ENCODE results near the gene GALNT17. TPM values are rescaled to one million over a fixed set of nuclear protein-coding genes. Genes with fewer than 3 reads are reported as not detected.

The GALNT17 gene
- total RNA-seq, 1 donor from 2014 or later = 20.2 TPM

- TF ChIP-seq CTCF (conservative IDR thresholded peaks at IDR 0.05) = no peak
- Mint-ChIP-seq H3K4me1 (ENCODE audit: unreplicated experiment) (peaks cover 14% of the 10 kb centered on the region), H3K9me3 (no peaks in the 10 kb centered on the region), H3K27me3 (no peaks in the 10 kb centered on the region), H3K27ac (no peak overlapping the region), H3K4me3 (no peak overlapping the region), H3K36me3 (no peaks in the 10 kb centered on the region)
- DNase-seq (ENCODE audit: extremely low spot score, unreplicated experiment) = no peak
Measured at GRCh38 chr7:71601851-71602250, 469.9 kb downstream of the GALNT17 start.

- H3K9me3 Mint-ChIP-seq = no peaks in the 10 kb centered on the region
- no peak for DNase-seq (ENCODE audit: extremely low spot score, unreplicated experiment)
- no peak for TF ChIP-seq CTCF (conservative IDR thresholded peaks at IDR 0.05)
- no peaks in the 10 kb centered on the region for H3K27me3 Mint-ChIP-seq
- H3K27ac Mint-ChIP-seq = no peak overlapping the region
- no peaks in the 10 kb centered on the region for H3K36me3 Mint-ChIP-seq
- no peak overlapping the region for H3K4me3 Mint-ChIP-seq
- peaks cover 14% of the 10 kb centered on the region for H3K4me1 Mint-ChIP-seq (ENCODE audit: unreplicated experiment)
Measured at GRCh38 chr7:71604818-71605414, 473.0 kb downstream of the GALNT17 start.

GRCh38 chr7:71611986-71612385, 480.0 kb downstream of the GALNT17 start:
- no peak for DNase-seq (ENCODE audit: extremely low spot score, unreplicated experiment)
- Mint-ChIP-seq H3K4me1 (ENCODE audit: unreplicated experiment) (peaks cover 25% of the 10 kb centered on the region), H3K9me3 (no peaks in the 10 kb centered on the region), H3K4me3 (no peak overlapping the region), H3K27ac (no peak overlapping the region), H3K36me3 (no peaks in the 10 kb centered on the region), H3K27me3 (peaks cover 3% of the 10 kb centered on the region)
- no peak for TF ChIP-seq CTCF (conservative IDR thresholded peaks at IDR 0.05)

GRCh38 chr7:71612911-71613310, 481.0 kb downstream of the GALNT17 start:
- no peaks in the 10 kb centered on the region for H3K9me3 Mint-ChIP-seq
- peak overlapping the region; percentile 56 for H3K4me3 Mint-ChIP-seq
- peaks cover 25% of the 10 kb centered on the region for H3K4me1 Mint-ChIP-seq (ENCODE audit: unreplicated experiment)
- no peak overlapping the region for H3K27ac Mint-ChIP-seq
- no peak for DNase-seq (ENCODE audit: extremely low spot score, unreplicated experiment)
- H3K27me3 Mint-ChIP-seq = peaks cover 3% of the 10 kb centered on the region
- no peak for TF ChIP-seq CTCF (conservative IDR thresholded peaks at IDR 0.05)
- no peaks in the 10 kb centered on the region for H3K36me3 Mint-ChIP-seq

GRCh38 chr7:71613313-71613712, 481.4 kb downstream of the GALNT17 start:
- no peaks in the 10 kb centered on the region for H3K36me3 Mint-ChIP-seq
- no peak overlapping the region for H3K27ac Mint-ChIP-seq
- TF ChIP-seq CTCF (conservative IDR thresholded peaks at IDR 0.05) = no peak
- H3K4me1 Mint-ChIP-seq (ENCODE audit: unreplicated experiment) = peaks cover 25% of the 10 kb centered on the region
- H3K4me3 Mint-ChIP-seq = peak overlapping the region; percentile 56
- no peak for DNase-seq (ENCODE audit: extremely low spot score, unreplicated experiment)
- H3K9me3 Mint-ChIP-seq = no peaks in the 10 kb centered on the region
- peaks cover 3% of the 10 kb centered on the region for H3K27me3 Mint-ChIP-seq

GRCh38 chr7:71615017-71615416, 483.1 kb downstream of the GALNT17 start:
- Mint-ChIP-seq H3K4me1 (ENCODE audit: unreplicated experiment) (peaks cover 25% of the 10 kb centered on the region), H3K27ac (no peak overlapping the region), H3K4me3 (no peak overlapping the region), H3K36me3 (no peaks in the 10 kb centered on the region), H3K27me3 (peaks cover 3% of the 10 kb centered on the region), H3K9me3 (peaks cover 8% of the 10 kb centered on the region)
- TF ChIP-seq CTCF (conservative IDR thresholded peaks at IDR 0.05) = no peak
- DNase-seq (ENCODE audit: extremely low spot score, unreplicated experiment) = no peak
